Stomach (tissue), 4 donors: ENCODE measurements around the gene ZNF143.

Experiments
- EP300 ChIP-seq: sonication (generic); formaldehyde crosslinking; IDR thresholded peaks from one replicate; pipeline ENCODE4 v1.6.1; 2017; ENCODE audit warnings: antibody characterized with exemption
- TF ChIP-seq, protein P1 (sequence below), 7 experiments: fragments of 450-650 bp in 4 of 7; fragments of 200-600 bp in 3 of 7; sonication (generic) in 3 of 7; IDR thresholded peaks; one replicate each; pipeline ENCODE4 v1.5.1; 2016 to 2019; ENCODE audit warnings: antibody characterized with exemption in 7 of 7, control low read depth in 2 of 7, mild to moderate bottlenecking in 1 of 7

DNA sequence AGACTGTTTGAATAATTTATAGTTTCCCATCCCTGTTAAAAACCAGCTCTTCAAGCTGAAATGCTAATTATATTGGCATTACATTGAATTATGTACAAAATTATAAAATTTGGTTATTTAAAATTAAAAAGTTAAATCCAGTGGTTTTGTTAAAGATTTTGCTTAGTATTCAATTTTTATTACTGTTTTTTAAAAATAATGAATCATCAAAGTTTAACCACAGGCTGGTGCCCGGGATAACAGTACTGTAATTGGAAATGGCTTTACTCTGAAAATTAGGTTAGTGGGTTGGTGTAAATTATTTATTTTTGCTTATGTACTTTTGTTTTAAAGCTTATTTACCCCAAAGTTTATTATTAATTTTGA, 67.3 kb downstream of the ZNF143 start:
- no peak for TF ChIP-seq EP300
- TF ChIP-seq, protein P1, sequence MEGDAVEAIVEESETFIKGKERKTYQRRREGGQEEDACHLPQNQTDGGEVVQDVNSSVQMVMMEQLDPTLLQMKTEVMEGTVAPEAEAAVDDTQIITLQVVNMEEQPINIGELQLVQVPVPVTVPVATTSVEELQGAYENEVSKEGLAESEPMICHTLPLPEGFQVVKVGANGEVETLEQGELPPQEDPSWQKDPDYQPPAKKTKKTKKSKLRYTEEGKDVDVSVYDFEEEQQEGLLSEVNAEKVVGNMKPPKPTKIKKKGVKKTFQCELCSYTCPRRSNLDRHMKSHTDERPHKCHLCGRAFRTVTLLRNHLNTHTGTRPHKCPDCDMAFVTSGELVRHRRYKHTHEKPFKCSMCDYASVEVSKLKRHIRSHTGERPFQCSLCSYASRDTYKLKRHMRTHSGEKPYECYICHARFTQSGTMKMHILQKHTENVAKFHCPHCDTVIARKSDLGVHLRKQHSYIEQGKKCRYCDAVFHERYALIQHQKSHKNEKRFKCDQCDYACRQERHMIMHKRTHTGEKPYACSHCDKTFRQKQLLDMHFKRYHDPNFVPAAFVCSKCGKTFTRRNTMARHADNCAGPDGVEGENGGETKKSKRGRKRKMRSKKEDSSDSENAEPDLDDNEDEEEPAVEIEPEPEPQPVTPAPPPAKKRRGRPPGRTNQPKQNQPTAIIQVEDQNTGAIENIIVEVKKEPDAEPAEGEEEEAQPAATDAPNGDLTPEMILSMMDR (IDR thresholded peaks at IDR 0.05), result no peak
